Esophagus muscularis mucosa (tissue), 3 donors: ENCODE measurements around the gene EHD1.

Source experiments
- POLR2AphosphoS5 ChIP-seq, 2 donors: sonication (generic); formaldehyde crosslinking; IDR thresholded peaks; one replicate each; pipeline ENCODE4 v1.6.1; 2017; ENCODE audit warnings: antibody characterized with exemption in 2 of 2
- TF ChIP-seq, protein P1 (sequence below), 3 experiments: fragments of 200-600 bp in 2 of 3; fragments of 450-650 bp in 1 of 3; sonication (generic) in 2 of 3; IDR thresholded peaks; one replicate each; pipeline ENCODE4 v1.5.1; 2017 to 2019; ENCODE audit warnings: antibody characterized with exemption in 3 of 3, mild to moderate bottlenecking in 2 of 3, moderate library complexity in 1 of 3

DNA sequence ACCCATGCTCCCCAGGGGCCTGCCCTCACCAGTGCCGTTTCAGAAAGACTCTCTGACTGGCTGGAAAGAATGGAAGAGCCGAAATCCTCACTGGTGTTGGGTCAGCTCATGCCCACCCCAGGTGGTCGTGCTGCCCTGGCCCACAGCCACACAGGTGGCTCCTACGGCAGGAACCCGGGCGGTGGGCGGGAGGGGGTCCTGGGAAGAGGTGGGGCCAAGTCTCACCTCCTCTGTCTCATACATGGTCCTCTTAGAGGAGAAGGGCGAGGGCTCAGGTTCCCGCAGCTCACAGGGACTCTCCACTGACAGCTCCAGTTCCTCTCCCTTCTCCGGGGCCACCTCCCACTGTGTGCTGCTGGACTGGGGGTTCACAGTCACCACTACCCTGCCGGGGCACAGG lies 30.3 kb upstream of the EHD1 start:
- no peak for TF ChIP-seq POLR2AphosphoS5 (IDR thresholded peaks at IDR 0.05)
- TF ChIP-seq, protein P1, sequence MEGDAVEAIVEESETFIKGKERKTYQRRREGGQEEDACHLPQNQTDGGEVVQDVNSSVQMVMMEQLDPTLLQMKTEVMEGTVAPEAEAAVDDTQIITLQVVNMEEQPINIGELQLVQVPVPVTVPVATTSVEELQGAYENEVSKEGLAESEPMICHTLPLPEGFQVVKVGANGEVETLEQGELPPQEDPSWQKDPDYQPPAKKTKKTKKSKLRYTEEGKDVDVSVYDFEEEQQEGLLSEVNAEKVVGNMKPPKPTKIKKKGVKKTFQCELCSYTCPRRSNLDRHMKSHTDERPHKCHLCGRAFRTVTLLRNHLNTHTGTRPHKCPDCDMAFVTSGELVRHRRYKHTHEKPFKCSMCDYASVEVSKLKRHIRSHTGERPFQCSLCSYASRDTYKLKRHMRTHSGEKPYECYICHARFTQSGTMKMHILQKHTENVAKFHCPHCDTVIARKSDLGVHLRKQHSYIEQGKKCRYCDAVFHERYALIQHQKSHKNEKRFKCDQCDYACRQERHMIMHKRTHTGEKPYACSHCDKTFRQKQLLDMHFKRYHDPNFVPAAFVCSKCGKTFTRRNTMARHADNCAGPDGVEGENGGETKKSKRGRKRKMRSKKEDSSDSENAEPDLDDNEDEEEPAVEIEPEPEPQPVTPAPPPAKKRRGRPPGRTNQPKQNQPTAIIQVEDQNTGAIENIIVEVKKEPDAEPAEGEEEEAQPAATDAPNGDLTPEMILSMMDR (IDR thresholded peaks at IDR 0.05): no peak
